ENCODE results near the gene ANGPTL7. TPM values are rescaled to one million over a fixed set of nuclear protein-coding genes. Genes with fewer than 3 reads are reported as not detected.

Gene ANGPTL7

Small RNA genes lying within 50 kb of the gene (small RNA-seq; reads per million reads assigned to genes)
- gene RNU6-291P (not detected), gene RNU6-537P (0.21 reads per million), gene RPL39P6 (not detected)

All from skeletal muscle satellite cell (primary cell).